Measurements from ENCODE around the gene PPIC.

DNA sequence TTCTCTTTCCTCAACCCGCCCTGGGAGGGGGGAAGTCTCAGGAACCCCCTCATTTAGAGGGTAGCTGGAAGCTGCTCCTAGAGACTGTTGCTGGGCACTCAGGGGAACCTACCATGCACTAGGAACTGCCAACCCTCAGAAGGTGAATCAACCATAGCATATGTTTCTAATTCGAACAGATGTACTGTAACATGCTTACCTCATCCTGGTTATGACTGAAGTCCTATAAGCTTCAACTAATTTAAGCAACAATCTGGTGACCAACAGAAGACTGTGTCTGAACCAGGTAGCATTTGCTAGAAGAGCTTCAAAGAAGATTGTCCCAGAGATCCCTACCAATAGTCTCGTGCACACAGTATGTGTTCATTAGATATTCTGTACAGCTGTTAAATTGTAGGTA is 46.8 kb upstream of the PPIC start:
- TF ChIP-seq, protein P1, sequence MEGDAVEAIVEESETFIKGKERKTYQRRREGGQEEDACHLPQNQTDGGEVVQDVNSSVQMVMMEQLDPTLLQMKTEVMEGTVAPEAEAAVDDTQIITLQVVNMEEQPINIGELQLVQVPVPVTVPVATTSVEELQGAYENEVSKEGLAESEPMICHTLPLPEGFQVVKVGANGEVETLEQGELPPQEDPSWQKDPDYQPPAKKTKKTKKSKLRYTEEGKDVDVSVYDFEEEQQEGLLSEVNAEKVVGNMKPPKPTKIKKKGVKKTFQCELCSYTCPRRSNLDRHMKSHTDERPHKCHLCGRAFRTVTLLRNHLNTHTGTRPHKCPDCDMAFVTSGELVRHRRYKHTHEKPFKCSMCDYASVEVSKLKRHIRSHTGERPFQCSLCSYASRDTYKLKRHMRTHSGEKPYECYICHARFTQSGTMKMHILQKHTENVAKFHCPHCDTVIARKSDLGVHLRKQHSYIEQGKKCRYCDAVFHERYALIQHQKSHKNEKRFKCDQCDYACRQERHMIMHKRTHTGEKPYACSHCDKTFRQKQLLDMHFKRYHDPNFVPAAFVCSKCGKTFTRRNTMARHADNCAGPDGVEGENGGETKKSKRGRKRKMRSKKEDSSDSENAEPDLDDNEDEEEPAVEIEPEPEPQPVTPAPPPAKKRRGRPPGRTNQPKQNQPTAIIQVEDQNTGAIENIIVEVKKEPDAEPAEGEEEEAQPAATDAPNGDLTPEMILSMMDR (IDR thresholded peaks at IDR 0.05): no peak
- TF ChIP-seq POLR2A (IDR thresholded peaks at IDR 0.05): no peak
